NCI-H82 treated with DMSO at 0.1 percent for 48 hours (cell line): ENCODE measurements around the gene MON1B.
A peak's percentile ranks its signal among the peaks of the same experiment; 100 is the strongest.
"Not testable (repeated sequence)": the region's sequence is repeated elsewhere in the genome, so short reads cannot be mapped to it uniquely, and the experiment has no call there.

Experiments used
- DNase-seq: peaks from one replicate; lab custom pipeline; 2025; ENCODE audit not compliant: unreplicated experiment; lab: John Stamatoyannopoulos, UW

The MON1B gene

GRCh38 chr16:77190478-77191258 lies at the start of gene MON1B:
MON1B (plus strand) TSS chr16:77191190; CDS start chr16:77191486, 296 bp downstream.
- peak; percentile 92 for DNase-seq

DNA sequence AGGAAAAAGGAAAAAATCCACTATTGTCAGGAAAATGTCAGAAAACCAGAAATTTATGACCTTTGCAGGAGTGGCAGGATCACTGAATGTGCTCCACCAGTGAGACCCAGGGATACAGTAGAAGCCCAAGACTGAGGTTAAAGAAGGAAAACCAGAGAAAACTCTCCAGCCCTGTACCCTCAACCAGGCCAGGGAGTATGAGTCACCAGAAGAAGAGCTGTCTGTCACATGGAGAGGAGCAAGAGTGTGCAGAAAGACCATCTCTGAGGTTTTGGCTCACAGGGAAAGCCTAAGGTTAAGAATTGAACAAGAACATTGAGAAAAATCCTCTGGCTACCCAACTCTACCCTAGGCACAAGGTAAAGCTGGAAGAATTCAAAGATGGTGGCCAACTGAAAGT lies 47.6 kb upstream of the MON1B start:
- no peak for DNase-seq

DNA sequence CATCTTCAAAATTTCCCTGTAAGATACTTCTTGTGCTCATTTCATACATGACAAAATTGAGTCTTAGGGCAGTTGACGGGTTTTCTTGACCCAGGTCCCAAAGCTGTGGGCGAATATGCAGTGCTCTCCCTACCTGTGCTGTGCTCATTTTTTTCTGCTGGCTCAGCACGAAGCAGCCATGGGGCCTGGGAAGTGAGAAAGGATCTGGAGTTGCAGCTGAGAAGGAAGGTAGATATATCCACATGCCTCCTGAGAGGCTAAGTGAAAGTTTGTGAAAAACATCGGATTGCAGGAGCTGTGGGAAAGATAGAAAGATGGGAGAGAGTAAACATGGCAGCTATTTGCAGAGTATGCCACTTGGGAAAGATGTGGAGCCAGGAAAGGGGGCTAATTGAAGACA lies 42.9 kb upstream of the MON1B start:
- no peak for DNase-seq

DNA sequence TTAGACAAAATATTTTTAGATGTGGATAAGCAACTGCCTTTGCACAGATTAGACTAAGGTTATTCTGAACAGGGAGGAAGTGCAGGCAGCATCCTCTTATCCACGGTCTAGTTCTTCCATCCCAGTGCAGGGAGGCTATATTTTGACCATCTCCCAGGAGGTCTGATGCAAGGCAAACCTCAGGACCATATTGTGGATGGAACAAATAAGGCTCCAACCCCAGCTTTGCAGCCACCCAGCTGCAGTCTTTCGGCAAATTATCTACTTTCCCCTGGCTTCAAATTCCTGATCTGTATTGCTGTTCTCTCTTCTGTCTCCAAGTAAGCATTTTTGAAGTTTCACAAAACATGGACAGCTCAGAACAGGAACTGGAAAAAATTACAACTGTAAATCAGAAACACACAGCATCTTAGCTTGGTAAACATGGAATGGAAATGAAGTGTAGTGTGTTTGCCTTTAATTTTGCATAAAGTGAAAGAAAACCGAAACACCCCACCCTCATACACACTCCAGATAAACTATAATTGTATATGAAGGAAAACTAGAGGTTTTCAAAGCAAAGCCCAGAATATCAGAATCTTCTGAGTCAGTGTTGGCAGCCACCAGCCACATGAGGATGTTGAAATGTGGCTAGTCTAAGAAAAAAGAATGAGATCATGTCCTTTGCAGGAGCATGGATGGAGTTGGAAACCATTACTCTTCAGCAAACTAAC lies 33.5 kb upstream of the MON1B start:
- DNase-seq = no peak

DNA sequence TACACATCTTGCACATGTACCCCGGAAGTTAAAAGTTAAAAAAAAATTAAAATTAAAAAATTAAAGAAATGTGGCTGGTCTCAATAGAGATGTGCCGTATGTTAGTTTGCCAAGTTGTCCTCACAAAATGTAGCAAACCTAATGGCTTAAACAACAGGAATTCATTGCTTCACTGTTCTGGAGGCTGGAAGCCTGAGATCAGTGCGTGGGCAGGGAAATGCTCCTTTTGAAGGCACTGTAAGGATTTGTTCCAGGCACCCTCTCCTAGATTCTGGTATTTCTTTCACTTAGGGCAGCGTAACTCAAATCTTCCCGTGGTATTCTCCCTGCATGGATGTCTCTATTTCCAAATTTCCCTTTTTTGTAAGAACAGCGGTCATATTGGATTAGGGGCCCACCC lies 32.7 kb upstream of the MON1B start:
- no peak for DNase-seq

DNA sequence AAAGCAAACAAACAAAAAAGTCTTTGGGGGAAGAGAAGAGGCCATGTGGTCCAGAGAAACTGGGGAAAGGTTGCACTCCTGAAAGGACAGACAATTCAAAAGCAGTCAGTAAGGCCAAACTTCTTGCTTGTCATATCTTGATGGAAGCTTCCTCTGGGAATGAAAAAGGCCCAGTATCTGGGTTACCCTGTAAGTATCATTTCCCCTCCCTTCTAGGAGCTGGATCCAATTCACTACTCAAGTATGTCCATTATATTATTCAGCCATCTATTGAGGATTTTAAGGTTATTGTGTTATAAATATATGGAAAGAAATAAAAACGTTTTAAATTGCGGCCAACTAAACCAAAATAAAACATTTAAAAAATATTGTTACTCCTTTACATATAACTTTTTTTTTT lies 26.0 kb upstream of the MON1B start:
- DNase-seq = no peak

DNA sequence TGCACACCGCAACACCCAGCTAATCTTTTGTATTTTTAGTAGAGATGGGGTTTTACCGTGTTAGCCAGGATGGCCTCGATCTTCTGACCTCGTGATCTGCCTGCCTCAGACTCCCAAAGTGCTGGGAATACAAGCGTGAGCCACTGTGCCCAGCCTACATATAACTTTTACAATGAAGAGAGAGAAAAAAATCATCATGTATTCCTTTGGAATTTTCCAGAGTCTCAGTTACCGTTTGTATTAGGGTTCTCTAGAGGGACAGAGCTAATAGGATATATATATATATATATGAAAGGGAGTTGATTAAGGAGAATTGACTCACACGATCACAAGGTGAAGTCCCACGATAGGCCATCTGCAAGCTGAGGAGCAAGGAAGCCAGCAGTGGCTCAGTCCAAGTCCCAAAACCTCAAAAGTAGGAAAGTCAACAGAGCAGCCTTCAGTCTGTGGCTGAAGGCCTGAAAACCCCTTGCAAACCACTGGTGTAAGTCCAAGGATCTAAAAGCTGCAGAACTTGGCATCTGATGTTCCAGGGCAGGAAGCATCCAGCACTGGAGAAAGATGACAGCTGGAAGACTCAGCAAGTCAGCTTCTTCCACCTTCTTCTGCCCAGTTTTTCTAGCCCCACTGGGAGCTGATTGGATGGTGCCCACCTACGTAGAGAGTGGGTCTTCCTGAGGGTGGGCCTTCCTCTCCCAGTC lies 25.3 kb upstream of the MON1B start:
- not testable (repeated sequence) for DNase-seq

DNA sequence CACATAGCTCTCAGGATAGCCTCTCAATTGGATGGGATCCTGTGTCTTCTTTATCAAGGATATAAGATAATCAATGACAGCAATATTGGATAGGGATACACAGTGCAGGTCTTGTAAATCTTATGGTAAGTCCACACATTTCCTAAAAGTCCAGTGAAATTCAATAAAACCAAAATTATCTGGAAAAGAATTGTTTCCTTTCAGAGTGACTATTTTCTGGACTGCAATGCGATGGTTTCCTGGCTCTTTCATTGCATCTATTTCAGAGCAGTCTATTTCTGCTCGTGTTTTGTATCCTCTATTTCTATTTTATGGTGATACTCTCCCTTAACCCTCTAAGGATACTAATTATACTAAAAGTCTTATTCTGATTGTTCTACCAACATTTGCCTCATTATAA lies 24.3 kb upstream of the MON1B start:
- no peak for DNase-seq

DNA sequence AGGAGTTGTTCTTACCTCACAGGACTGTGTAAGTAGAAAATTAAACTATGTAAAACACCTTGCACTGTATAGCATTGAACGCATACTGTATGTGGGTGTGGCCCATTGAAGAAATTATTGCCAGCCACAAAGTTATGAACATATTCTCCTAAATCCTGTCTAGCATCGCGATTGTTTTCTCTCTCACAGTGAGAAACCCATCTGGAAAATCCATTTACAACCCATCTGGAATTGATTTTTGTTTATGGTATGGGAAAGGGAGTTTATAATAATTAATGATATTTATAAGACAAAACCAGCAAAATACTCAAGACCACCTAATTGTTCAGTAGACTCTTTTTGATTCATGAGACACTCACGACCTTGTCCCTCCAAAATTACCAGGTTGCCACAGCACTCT lies 22.1 kb upstream of the MON1B start:
- no peak for DNase-seq

DNA sequence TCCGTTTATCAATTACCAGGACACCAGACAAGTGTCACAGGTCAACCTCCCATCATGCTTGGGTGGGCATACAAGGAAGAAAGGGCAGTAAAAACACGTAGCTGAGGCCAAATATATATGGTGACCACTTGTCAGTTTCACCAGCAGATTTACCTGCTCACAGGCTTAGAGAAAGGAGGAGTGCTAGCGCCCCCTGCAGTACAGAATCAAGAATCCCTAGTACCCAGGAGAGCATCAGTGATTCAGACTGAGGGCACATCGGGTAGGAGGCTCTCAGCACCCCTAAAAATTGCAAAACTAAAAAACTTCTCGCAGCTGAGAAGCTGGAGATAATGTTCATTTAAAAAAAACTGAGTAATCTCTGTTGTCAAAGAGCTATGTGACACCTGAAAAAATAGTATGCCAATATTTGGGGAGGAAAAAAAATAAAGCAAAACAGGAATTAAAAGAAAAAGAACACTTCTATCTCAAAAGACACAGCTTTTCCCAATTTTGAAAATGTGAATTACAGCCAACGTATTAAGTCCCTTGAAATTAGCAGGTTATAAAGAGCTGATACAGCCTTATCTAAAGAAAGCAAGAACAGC lies 21.2 kb upstream of the MON1B start:
- no peak for DNase-seq

- no peak for DNase-seq
These were observed 20.2 kb upstream of the MON1B start for GRCh38 chr16:77170805-77171204.

DNA sequence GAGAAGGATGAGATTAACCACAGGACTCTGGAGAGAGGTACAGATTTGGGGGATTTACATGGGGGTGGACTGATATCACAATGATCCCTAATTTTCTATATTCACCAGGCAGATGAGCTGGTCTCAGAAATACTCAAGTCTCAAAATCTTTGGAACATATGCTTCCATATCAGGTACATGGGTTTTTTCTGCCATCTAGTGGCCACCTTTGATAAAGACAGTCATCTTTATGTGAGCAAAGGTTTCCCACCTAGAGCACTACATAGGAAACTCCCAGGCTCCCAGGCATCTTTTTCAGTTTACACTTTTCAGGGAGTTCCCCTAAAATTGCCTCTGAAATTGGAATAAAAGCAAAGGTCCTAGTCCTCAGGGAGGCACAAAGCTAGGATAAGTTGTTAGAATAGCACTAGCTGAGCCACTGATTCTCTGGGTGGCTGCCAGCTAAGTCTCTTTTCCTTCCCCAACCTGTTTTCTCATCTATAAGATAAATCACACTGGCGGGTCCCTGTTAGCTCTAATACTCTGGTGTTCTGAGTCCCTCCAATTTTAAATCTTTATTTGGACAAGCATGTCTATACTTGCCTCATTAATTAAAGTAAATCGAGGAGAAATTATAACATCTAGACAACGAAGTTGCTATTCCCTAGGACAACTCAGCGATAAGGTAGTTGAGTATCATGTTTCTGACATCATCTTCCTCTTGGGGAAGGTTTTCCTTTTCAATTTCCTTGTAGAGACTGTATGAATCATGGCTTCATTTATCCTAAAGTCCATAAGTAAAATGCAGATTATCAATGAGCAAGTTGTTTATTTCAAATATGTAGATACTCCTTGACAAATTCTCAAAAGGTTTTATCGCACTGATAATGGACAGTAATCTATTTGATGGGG lies 19.0 kb upstream of the MON1B start:
- DNase-seq = peak; percentile 14

GRCh38 chr16:77172951-77173350 lies 18.0 kb upstream of the MON1B start:
- DNase-seq = no peak

- no peak for DNase-seq
These were observed 7.9 kb upstream of the MON1B start for GRCh38 chr16:77183137-77183536.

- not testable (repeated sequence) for DNase-seq
These were observed 4.7 kb upstream of the MON1B start for GRCh38 chr16:77186298-77186697.

GRCh38 chr16:77190190-77190477 lies 856 bp upstream of the MON1B start:
- DNase-seq = no peak

DNA sequence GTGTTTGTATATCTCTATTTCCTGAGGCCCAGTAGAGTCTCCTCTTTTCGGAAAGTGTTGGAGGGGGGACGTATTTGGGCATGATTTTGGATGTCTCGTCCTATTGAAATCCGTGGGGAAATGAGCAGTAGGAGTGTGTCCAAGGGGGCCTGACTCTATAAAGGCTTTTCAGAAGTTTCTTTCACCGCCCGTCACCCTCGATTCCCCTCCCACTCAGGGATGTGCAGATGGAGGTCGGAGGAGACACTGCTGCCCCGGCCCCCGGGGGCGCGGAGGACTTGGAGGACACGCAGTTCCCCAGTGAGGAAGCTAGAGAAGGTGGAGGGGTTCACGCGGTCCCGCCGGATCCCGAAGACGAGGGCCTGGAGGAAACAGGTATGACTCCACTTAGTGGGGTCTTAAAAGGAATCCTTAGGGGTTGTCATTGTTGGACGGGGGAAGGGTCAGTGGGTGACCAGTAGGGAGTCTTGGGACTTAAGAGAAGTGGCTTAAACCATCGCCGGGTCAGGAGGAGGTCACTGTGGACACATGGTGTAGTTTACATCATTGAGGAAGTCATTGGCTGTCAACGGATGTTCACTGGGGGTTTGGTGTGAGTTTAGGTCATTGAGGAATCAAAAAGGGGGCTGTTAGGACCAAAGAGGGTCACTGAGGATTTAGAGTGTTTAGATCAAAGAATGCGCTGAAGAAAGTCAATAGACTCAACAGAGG lies 424 bp downstream of the MON1B start:
- no peak for DNase-seq

- DNase-seq = no peak
These were observed 2.4 kb downstream of the MON1B start for GRCh38 chr16:77193377-77193776.

DNA sequence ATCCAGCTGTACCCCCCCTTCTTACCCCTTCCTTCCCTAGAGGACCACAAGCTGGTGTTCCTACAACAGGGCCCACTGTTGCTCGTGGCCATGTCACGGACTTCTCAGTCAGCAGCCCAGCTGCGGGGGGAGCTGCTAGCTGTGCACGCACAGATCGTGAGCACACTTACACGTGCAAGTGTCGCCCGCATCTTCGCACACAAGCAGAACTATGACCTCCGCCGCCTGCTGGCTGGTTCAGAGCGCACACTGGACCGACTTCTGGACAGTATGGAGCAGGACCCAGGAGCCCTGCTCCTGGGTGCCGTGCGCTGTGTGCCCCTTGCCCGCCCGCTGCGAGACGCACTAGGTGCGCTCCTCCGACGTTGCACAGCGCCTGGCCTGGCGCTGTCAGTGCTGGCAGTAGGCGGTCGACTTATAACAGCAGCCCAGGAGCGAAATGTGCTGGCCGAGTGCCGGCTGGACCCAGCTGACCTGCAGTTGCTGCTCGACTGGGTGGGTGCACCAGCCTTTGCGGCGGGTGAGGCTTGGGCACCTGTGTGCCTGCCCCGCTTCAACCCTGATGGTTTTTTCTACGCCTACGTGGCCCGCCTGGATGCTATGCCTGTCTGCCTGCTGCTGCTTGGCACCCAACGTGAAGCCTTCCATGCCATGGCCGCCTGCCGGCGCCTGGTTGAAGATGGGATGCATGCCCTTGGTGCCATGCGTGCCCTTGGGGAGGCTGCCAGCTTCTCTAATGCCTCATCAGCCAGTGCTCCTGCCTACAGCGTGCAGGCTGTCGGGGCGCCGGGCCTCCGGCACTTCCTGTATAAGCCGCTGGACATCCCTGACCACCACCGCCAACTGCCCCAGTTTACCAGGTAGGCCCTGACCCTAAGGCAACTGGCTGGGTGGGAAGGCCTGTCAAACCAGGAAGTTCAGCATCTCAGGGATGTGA lies 3.6 kb downstream of the MON1B start:
- DNase-seq = no peak
